Measurements from ENCODE around the gene HSPB1. TPM values are rescaled to one million over a fixed set of nuclear protein-coding genes. Genes with fewer than 3 reads are reported as not detected.

Gene HSPB1
- total RNA-seq, 2 experiments from 2014 or later, result 204 to 349 TPM

- H2AFZ ChIP-seq (ENCODE audit: low read length), result no peak overlapping the region
- no peaks in the 10 kb centered on the region for H3K36me3 ChIP-seq (ENCODE audit: insufficient read depth, low read length)
- H3K4me1 ChIP-seq (ENCODE audit: insufficient read depth, low read length, poor library complexity, severe bottlenecking), result peaks cover 4% of the 10 kb centered on the region
- H3K9me3 ChIP-seq (ENCODE audit: low read length), result no peaks in the 10 kb centered on the region
- H3K9me2 ChIP-seq (ENCODE audit: insufficient read depth, low read length), result no peaks in the 10 kb centered on the region
- TF ChIP-seq CTCF (conservative IDR thresholded peaks at IDR 0.05; ENCODE audit: low read length), result peak; percentile 85
- no peak for TF ChIP-seq EZH2phosphoT487 (IDR thresholded peaks at IDR 0.05; ENCODE audit: borderline replicate concordance, low read depth, low read length)
- no peak overlapping the region for H3K4me2 ChIP-seq (ENCODE audit: low read length)
- peak; percentile 51 for DNase-seq (ENCODE audit: low spot score)
- no peaks in the 10 kb centered on the region for H3K79me2 ChIP-seq (ENCODE audit: insufficient read depth, low read depth, low read length)
- no TSS peak for BruUV-seq (replicated peaks)
- intact Hi-C loops (cut with micrococcal nuclease; ENCODE audit: unreplicated experiment), result loop anchor here (1.0 kb wide), 2 partner anchors 51 to 85 kb away; no protein-coding TSS in a partner anchor
- no peaks in the 10 kb centered on the region for H4K20me1 ChIP-seq (ENCODE audit: insufficient read depth, low read length)
- CTCF ChIA-PET (ENCODE audit: unreplicated experiment), result interaction anchor here (0.6 to 1.4 kb wide), 3 partner anchors 8 to 99 kb away, joined by 3 to 8 read pairs (median 3); no protein-coding TSS in a partner anchor
- no peak overlapping the region for H3K4me3 ChIP-seq (ENCODE audit: low read depth, low read length, poor library complexity, severe bottlenecking)
- H3K27ac ChIP-seq (ENCODE audit: low read depth, low read length, poor library complexity, severe bottlenecking), result no peak overlapping the region
- POLR2A ChIA-PET, result interaction anchor here (0.9 kb wide), 1 partner anchor 15 kb away, joined by 3 read pairs; no protein-coding TSS in a partner anchor
These were observed 39.6 kb upstream of the HSPB1 start for GRCh38 chr7:76262683-76263402.

GRCh38 chr7:76265299-76265698 is 37.2 kb upstream of the HSPB1 start:
- BruUV-seq (replicated peaks), result no TSS peak
- intact Hi-C loops (cut with micrococcal nuclease; ENCODE audit: unreplicated experiment), result no loop called here
- CTCF ChIA-PET (ENCODE audit: unreplicated experiment), result no interaction called here

More at GRCh38 chr7:76265299-76265698, 37.2 kb upstream of the HSPB1 start:
- no peaks in the 10 kb centered on the region for H3K79me2 ChIP-seq (ENCODE audit: insufficient read depth, low read depth, low read length)
- DNase-seq (ENCODE audit: low spot score), result no peak
- POLR2A ChIA-PET, result interaction anchor here (0.6 kb wide), 1 partner anchor 606 kb away, joined by 3 read pairs; no protein-coding TSS in a partner anchor
- H3K4me3 ChIP-seq (ENCODE audit: low read depth, low read length, poor library complexity, severe bottlenecking), result no peak overlapping the region
- no peaks in the 10 kb centered on the region for H4K20me1 ChIP-seq (ENCODE audit: insufficient read depth, low read length)
- no peak overlapping the region for H2AFZ ChIP-seq (ENCODE audit: low read length)
- no peaks in the 10 kb centered on the region for H3K9me2 ChIP-seq (ENCODE audit: insufficient read depth, low read length)
- no peaks in the 10 kb centered on the region for H3K36me3 ChIP-seq (ENCODE audit: insufficient read depth, low read length)
- no peak for TF ChIP-seq EZH2phosphoT487 (IDR thresholded peaks at IDR 0.05; ENCODE audit: borderline replicate concordance, low read depth, low read length)
- TF ChIP-seq CTCF (conservative IDR thresholded peaks at IDR 0.05; ENCODE audit: low read length), result no peak
- no peaks in the 10 kb centered on the region for H3K9me3 ChIP-seq (ENCODE audit: low read length)
- no peak overlapping the region for H3K27ac ChIP-seq (ENCODE audit: low read depth, low read length, poor library complexity, severe bottlenecking)
- H3K4me2 ChIP-seq (ENCODE audit: low read length), result no peak overlapping the region
- peaks cover 4% of the 10 kb centered on the region for H3K4me1 ChIP-seq (ENCODE audit: insufficient read depth, low read length, poor library complexity, severe bottlenecking)

Data from OCI-LY7 (cell line).